ENCODE results near the gene L1CAM.

Gene L1CAM

DNA sequence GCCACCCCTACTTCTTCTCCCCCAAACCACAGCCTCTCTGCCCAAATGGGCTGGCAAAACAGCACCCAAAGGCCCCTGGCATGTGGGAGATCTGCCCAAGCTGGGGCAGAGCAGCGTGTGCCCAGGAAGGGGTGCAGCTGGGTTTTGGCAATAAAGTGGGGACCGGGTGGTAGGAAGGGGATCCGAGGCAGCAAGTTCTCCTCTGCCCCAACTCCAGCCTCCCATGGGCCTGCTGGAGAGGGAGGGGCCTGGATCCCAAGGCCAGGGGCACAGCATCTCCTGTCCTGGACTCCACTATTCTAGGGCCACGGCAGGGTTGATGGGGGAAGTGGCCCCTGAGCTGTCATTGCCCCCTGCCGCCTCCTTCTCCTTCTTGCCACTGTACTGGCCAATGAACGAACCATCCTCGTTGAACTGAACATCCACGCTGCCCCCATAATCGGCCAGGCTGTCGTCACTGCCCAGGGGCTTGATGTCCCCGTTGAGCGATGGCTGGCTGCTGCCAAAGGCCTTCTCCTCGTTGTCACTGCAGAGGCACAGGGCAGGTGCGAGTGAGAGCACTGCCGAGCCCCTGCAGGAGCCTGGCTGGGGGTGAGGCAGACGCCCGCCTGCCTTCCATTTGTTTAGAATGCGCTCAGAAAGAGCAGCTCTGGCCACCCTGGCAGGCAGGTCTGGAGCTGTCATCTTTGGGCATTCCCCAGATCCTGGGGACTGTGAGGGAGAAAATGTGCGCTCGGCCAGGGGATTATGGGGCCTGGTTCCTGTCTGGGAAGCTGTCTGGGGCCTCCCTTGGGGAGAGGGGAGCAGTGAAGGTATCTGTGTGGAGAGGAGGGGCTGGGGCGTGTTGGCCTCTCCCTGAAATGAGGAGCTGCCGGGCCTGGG is 23.4 kb downstream of the L1CAM start:
- no peak for DNase-seq

DNA sequence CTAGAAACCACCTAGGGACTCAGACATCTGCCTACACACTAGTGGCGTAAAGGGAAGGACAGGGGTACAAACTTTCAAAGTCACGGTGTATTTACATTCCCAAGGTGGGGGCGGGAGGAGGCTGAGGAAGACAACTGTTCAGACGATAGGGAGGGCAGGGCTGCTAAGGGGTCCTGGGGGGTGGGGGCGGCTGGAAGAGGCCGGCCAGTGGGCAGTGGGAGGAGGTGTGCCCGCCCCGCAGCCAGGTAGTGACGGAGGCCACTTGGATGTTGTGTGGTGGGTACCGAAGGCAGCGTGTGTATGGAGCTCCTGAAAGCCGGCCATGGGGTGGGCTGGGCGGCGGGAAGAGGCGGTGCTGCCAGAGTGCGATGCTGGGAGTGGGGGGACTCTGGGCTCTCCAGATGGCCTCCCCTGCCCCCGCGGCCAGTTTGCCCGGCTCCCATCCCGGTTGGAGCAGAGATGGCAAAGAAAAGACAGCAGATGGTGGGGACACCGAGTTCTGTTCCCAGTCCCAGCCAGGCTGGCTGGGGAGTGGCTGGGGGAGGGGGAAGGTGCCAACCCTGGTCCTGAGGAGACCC is 24.2 kb downstream of the L1CAM start:
- DNase-seq, result no peak

DNA sequence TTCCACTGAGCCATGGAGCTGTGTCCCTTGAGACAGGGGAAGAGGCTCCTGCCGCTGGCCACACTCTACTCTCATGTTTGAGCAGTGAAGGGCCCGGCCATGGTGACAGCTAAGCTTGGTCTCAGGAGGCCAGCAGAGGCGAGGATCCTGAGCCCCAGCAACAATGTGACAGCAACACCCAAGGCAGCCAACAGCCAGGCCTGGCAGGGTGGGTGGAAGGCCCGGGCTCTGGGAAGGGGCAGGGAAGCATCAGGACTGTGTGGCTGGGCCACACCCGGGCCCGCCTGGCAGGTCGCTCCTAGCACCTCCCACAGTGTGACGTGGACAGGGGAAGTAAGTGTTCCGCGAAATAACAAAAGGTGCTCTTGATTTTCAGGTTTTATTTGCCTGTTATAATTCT is 24.8 kb downstream of the L1CAM start:
- no peak for DNase-seq

DNA sequence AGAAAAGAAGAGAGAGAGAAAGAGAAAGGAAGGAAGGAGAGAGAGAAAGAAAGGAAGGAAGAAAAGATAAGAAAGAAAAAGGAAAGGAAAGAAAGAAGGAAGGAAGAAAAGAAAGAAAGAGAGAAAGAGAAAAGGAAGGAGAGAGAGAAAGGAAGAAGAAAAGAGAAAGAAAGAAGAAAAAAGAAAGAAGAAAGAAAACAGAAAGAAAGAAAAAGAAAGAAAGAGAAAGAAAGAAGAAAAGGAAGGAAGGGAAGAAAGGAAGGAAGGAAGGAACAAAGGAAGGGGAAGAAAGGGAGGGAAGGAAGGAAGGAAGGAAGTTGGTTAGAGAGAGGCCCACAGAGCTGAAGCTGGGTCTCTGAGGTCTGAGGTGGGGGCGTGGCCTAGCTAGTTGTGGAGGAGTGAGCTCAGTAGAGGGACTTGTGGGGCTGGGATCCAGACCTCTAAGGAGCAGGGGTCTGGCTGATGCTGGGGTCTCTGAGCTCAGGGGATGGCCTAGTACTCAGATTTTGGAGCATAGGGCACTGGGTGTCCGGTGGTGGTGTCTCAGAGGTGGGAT is 28.5 kb downstream of the L1CAM start:
- no peak for DNase-seq

DNA sequence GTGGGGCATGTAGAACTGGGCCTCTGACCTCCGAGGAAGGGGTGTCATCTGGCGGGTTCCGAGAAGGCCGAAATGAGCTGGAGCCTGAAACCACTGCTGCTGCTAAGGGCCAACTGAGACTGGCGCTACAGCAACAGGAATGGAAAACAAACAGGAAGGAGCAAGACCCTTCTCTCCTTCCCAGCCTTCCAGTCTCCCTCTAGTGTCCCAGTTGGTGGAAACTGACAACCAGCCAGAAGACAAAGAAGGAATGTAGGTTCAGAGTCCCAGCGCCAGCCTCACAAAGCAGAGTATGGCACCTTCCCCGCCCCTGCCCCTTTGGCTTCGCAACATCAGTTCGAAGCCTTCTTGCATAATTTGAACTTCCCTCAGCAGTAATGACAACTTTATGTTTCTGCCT is 31.3 kb downstream of the L1CAM start:
- DNase-seq, result no peak

DNA sequence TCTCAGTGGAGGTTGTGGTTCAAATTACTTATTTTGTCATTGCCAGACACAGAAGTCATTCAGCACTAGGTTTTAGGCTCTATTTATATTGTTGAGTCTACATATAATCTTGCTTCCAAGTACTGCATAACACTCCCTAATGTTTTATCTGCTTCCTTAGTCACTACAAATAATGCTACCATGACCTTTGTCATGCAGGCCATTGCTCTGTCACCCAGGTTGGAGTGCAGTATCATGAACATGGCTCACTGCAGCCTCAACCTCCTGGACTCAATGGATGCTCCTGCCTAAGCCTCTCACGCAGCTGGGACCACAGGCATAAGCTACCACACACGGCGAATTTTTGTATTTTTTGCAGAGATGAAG is 32.1 kb downstream of the L1CAM start:
- no peak for DNase-seq

DNA sequence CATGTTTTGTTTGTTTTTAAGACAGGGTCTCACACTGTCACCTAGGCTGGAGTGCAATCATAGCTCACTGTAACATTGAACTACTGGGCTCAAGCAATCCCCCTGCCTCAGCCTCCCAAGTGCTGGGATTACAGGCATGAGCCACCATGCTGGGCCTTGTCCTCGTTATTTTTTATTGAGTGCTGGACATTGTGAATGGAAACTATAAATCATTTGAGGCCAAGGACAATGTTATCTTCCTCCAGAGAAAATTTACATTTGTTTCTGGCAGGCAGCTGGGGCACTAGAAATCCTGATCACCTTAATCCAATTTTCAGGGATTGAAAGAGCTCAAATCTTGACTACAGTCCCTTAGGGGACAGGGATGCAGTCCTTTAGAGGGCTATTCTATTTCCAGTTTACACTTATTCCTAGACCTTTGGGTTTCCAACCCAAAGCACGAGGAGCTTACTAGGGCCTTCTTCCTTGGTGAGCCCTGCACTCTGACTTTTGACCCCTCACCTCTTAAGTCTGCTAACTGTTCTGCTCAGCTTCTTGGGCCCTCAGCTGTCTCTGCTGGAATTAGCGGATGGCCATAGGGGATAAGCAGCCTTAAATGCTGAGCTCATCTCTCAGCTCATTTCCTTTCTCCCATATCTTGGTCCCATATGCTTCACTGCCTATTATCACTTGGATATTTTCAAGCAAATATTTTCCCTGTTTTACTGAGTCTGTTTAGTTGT is 32.6 kb downstream of the L1CAM start:
- DNase-seq, result no peak

DNA sequence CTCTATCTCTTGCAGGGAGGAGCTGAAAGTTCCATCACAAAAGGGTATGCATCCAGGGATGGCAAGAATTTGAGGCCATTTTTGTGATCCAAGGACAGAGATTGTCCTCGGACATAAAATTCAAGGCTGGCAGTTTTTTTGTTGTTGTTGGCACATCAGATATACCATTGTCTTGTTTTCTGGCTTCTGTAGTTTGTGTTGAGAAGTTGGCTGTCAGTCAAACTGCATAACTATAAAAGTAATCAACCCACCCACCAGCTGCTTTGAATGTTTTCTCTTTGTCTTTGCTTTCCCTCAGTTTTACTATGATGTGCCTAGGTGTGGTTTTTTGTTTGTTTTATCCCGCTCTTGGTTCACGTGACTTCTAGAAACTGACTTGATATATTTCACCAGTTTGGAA is 34.0 kb downstream of the L1CAM start:
- DNase-seq, result no peak

DNA sequence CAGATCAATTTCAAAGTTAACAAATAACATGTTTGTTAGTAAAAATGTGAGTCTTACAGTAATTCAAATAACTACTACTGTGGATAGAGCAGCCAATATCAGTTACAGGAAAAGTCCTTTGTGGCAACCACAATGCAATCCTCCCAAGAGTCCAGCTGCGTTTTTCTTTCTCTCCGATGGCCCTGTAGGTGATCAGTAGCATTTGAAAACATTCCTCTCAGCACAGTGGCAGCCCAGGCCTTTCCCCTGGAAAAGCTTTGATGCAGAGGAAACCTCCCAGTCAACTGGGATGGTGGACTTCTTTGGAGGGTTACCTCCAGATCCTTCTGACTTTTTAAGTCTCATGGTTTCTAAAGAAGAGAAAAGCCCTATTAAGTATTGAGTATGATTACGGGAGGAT is 37.6 kb downstream of the L1CAM start:
- no peak for DNase-seq

DNA sequence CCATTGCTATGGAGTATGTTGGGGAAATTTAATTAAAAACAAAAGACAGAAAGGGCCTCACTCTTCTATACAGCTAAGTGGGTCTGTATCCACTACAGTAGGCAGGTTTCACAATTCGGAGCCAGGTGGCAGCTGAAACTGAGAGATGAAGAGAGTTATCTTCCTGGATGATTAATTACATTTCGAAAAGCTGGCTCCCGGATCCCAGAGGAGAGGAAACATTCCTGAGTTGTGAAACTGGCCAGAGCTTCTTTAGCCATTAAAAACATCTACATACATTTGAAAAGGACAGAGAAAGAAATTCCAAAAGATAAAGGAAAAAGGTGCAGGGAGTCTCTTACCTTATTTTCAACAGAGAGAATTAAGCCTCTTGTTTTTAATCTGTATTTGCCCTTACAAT is 40.1 kb downstream of the L1CAM start:
- DNase-seq, result no peak

DNA sequence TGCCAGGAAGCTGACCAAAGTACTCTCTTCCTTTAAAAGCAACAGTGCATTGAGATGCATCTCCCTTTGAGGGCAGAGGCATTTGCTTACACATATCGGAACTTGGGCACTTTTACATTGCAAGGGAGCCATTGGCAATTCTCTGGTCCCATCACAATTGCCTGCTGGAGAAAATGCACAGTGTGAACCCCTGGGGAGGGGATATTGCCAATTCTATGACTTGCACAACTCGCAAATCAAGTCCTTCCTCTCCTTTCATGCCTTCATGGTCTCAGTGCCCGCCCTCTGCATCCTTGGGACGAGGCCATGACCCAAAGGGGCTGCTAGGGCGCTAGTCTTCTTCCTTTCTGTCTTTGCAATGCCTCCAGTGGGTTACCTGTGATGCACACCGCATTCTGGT is 40.8 kb downstream of the L1CAM start:
- no peak for DNase-seq

DNA sequence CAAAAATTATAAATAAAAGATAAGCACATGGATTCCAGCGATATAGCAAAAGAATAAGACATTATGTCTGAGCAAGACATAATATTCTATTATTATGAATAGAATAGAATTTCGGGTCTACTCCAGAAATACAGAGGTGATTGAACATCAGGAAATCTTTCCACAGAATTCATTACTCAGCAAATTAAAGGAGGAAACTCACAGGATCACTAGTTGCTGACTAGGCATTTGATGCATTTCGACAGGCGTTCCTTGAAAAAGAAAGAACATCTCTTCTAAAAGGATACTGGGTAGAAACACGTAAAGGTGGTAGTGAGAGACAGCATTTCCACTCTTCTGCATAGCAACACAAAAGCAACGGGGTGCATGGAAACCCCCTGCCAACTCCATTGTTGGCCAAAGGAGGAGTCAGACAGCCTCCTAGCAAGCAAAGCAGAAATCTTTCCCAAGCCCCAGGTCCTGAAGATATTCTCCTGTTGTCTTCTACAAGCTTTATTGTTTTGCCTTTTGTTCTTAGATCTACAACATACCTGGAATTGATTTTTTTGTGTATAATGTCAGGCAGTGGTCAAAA is 41.4 kb downstream of the L1CAM start:
- DNase-seq, result no peak

DNA sequence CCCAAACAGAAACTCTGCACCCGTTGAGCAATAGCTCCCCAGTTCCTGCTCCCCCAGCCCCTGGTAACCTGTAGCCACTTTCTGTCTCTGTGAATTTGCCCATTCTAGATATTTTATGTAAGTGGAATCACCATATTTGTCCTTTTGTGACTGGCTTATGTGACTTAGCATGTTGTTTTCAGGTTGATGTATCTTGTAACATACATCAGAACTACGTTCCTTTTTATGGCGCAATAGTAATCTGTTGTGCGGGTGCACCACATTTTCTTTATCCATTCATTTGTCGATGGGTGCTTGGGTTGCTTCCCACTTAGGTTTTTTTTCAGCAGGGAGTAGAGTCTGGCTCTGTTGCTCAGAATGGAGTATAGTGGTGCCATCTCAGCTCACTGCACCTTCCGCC is 49.1 kb downstream of the L1CAM start:
- no peak for DNase-seq

DNA sequence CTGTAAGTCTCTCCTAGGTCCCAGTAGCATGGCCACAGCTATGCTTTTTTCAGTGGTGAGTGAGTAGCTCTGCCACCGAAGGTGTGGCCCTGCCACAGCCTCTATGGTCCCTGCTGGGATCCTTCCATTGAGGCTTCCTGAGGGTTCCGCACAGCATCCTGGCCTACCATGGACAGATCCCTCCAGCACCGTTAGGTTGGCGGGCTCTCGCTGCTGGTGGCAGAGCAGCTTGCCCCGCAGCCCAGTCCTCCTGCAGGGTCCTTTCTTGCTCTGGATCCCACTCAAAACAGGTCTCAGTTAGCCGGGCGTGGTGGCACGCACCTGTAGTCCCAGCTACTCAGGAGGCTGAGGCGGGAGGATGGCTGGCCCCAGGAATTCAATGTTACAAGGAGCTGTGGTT is 53.2 kb downstream of the L1CAM start:
- DNase-seq, result no peak

DNA sequence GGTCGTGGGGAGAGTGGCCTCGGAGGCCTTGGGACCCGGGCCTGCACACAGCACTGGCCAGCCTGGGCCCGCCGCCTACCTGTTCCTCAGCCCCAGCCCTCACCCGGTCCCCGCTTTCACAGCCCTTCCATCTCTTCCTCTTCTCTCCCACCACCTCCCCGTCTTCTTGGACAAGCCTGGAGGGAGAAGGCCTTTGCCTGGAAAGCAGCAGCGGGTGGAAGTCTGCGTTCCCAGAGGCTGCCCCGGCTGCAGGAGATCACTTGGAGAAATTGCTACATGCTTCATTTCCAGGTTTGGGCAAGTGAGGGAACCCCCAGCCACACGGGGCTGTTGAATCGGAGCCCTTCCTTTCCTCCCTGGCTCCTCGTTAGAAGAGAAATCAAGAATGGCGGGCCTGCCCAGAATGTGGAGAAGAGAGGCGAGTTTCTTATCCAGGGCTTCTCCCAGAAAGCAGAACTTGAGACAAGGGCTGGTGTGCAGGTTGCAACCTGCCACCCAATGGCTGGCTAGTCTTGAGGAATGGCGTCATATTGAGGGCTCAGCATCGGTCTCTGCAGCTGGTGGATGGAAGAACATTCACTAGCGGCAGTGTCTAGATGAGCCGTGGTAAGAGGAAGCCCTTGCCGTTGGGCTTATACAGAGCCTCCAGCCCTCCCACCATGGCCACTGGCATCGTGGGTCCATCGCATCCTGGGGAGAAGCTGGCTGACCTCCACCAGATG is 54.4 kb downstream of the L1CAM start:
- DNase-seq, result no peak

DNA sequence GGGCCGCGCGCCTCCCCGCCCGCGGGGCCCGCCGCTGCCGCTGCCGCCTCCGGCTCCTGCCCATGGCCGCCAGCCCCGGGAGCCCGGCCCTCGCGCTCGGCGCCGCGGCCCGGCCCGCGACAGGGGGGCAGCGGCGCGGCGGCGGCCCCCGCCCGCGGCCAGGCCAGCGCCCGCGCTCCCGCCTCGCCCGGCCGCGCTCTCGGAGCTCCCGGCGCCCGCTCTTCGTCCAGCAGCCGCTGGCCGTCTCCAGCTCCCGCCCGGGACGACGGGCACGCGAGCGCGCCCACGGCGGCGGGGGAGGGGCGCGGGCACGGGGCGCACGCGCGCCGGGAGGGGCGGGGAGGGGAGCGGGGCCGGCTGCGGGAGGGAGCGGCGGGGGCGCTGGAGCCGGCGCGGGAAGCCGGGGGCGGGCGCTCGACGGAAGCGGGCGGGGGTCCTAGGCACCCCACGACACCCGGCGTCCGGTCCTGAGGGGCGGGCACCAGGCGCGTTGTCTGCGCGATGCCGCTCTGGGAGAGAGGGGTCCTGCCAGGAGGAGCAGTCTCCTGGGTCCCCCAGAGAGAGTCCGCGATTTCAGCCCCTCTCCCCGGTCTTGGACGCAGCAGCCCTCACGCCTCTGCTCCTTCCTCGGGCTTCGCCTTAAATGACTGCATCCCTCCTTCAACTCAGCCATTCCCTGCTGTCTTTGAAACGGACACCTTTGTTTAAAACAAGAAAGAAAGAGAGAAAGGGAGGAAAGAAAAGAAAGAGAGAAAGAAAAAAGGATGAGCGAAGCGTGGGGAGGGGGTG is 55.1 kb downstream of the L1CAM start:
- DNase-seq, result no peak

DNA sequence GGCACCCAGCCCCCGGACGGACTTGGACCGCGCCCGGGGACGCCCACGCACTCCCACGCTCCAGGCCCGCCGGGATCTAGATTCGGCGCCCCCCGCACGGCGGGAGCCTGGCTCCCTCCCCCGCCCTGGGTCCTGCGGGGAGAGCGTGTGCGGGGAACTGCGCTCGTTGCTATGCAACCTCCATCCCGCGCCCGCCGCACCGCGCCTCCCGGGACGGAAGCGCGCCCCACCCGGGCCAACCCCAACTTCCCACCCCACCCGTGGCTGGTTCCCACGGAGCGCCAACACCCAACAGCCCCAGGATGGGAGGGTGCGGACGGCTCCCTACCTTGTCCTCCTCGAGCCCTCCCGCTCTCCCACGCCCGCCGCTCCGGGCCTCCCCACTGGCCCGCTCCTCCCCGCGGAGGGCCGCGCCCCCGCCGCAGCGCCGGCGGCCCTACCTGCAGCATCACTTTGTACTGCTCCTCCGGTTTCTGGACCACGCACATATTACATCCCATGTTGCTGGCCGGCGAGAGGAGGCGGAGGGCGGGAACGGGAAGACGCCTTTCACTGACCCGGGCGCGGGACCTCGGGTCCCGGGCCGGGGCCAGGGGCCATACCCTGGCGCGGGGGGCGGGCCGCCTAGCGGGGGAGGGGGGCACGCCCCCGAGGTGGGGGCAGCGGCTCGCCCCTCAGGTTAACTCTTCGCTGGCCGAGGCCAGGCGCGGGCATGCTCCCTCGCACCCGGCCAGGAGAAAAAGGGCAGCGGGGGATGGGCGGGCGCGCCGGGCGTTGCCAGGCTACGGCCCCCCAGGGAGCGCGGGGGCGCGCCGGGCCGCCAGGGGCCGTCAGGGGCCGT is 56.0 kb downstream of the L1CAM start, which contains the start of gene PDZD4:
Gene PDZD4 (minus strand): TSS at position 746 of the 841 bp plus-strand sequence. CDS start 246 bp downstream, at position 500.
- no peak for DNase-seq

DNA sequence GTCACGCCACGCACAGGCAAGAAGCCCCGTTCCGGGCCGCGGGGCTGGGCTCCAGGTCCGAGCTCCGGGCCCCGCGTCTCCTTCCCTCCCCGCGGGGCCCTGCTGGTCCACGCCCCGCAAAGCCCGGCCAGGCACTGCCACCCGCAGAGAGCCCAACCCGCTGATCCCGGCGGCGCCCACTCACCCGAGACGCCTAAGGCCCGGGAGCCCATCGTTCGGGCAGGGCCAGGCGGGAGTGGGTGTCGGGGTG is 56.5 kb downstream of the L1CAM start:
- DNase-seq, result no peak

DNA sequence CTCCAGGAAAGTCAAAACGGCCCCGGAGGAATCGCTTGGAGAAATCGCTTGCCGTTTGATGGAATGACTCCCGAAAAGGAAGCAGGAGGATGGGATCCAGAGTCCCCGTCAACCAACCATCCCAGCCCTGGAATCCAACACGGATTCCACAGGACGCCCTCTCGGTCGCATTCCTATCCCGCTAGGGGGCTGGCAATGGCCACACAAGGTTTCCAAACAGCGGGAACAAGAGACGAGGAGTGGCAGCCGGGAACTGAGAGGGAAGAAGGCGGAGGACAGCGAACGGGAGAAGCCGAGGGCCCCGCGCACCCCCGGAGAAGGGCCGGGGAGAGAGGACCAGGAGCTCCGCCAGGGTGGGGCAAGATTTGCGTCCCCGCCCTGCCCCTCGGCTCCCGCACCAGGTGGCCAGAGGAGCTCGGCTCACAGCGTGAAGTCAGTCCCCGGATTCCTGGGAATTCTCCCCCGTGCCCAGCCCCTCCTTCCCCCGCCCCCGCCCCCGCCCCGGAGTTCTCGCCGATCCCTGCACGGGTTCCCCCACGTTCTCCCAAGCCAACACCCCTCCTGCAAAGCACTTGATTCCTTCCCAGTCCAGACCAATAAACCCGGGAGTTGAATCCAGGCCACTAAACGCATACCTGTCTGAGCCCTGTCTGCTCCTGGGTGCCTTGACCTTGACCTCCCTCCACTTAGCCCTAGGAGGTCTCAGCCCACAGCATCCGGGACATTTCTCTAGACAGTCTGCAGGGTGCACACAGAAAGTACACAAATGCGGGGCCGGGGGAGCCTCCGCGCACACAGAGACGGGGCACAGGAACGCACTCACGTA is 57.0 kb downstream of the L1CAM start:
- no peak for DNase-seq

DNA sequence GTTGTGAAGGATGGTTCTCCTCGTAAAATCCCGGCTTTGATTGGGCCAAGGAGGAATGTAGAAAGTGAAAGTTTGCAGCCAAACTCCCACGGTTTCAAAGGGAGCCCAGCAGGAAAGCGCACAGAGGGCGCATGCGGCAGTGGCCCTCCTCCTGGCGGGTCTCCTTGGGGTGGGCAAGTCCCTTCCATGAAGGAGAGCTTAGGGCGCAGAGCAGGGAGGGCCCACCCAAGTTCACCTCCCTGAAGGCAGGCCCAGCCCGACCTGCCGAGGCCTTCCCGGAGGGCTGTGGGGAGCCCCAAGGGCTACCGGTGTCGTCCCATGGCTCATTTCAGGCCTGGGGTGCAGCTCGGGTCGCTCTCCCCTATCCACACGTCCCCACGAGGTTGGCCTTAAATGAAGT is 57.7 kb downstream of the L1CAM start:
- no peak for DNase-seq

Measured in amniotic stem cell (primary cell).